ENCODE data around the gene RALA.

- no peak for TF ChIP-seq NR1H2 (CRISPR knock-in tag; IDR thresholded peaks at IDR 0.05; ENCODE audit: borderline replicate concordance, low read depth)
- TF ChIP-seq CCDC6 (CRISPR knock-in tag; IDR thresholded peaks at IDR 0.05) = no peak
- no peak for TF ChIP-seq SMC3 (IDR thresholded peaks at IDR 0.05; ENCODE audit: low read length)
- TF ChIP-seq YEATS2 (CRISPR knock-in tag; IDR thresholded peaks at IDR 0.05; ENCODE audit: borderline replicate concordance) = no peak
- no peak for TF ChIP-seq TCF12 (IDR thresholded peaks at IDR 0.05)
- TF ChIP-seq TCF12 (CRISPR knock-in tag; IDR thresholded peaks at IDR 0.05) = no peak
- no peak for TF ChIP-seq ZNF660 (CRISPR knock-in tag; IDR thresholded peaks at IDR 0.05; ENCODE audit: borderline replicate concordance, low read depth)
- TF ChIP-seq ZMYM4 (CRISPR knock-in tag; IDR thresholded peaks at IDR 0.05) = no peak
- TF ChIP-seq, protein P1, sequence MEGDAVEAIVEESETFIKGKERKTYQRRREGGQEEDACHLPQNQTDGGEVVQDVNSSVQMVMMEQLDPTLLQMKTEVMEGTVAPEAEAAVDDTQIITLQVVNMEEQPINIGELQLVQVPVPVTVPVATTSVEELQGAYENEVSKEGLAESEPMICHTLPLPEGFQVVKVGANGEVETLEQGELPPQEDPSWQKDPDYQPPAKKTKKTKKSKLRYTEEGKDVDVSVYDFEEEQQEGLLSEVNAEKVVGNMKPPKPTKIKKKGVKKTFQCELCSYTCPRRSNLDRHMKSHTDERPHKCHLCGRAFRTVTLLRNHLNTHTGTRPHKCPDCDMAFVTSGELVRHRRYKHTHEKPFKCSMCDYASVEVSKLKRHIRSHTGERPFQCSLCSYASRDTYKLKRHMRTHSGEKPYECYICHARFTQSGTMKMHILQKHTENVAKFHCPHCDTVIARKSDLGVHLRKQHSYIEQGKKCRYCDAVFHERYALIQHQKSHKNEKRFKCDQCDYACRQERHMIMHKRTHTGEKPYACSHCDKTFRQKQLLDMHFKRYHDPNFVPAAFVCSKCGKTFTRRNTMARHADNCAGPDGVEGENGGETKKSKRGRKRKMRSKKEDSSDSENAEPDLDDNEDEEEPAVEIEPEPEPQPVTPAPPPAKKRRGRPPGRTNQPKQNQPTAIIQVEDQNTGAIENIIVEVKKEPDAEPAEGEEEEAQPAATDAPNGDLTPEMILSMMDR (CRISPR knock-in tag; IDR thresholded peaks at IDR 0.05) = no peak
- TF ChIP-seq TAF1 (CRISPR knock-in tag; IDR thresholded peaks at IDR 0.05) = no peak
Observed at GRCh38 chr7:39577229-39577874, 46.0 kb upstream of the RALA start.
